Mesendoderm (in vitro differentiated cells): Measurements from ENCODE around the gene TBC1D17.

ENCODE experiments used
- DNase-seq: peaks from one replicate; pipeline ENCODE4 v3.0.0; 2013
- H2AK5ac ChIP-seq: 2 replicates; pipeline ENCODE4 v1.6.1; 2013; ENCODE audit warnings: low read length, inconsistent platforms
- H2BK120ac ChIP-seq: 2 replicates; pipeline ENCODE4 v1.6.1; 2013; ENCODE audit warnings: low read depth, mild to moderate bottlenecking, low read length, moderate library complexity, mixed read lengths
- H2BK15ac ChIP-seq: replicated peaks from 2 replicates; pipeline ENCODE4 v1.6.1; 2013; ENCODE audit warnings: low read depth, mild to moderate bottlenecking, moderate library complexity
- H2BK5ac ChIP-seq: 2 replicates; pipeline ENCODE4 v1.6.1; 2013; ENCODE audit warnings: low read length, inconsistent platforms
- H3K18ac ChIP-seq: 2 replicates; pipeline ENCODE4 v1.6.1; 2013; ENCODE audit warnings: mild to moderate bottlenecking, low read length, mixed read lengths
- H3K23ac ChIP-seq: one replicate; pipeline ENCODE4 v1.6.1; 2013; ENCODE audit warnings: low read length
- H3K27ac ChIP-seq: 2 replicates; pipeline ENCODE4 v1.5.1; 2013; ENCODE audit warnings: low read depth, mild to moderate bottlenecking, inconsistent platforms, low read length, moderate library complexity
- H3K27me3 ChIP-seq: 2 replicates; pipeline ENCODE4 v1.6.1; 2013; ENCODE audit warnings: low read length, control low read depth, mild to moderate bottlenecking, inconsistent platforms; ENCODE audit not compliant: insufficient read depth, poor library complexity
- H3K36me3 ChIP-seq: 2 replicates; pipeline ENCODE4 v1.6.1; 2013; ENCODE audit warnings: low read length, inconsistent platforms; ENCODE audit not compliant: control insufficient read depth, insufficient read depth
- H3K4ac ChIP-seq: one replicate; pipeline ENCODE4 v1.6.1; 2013; ENCODE audit warnings: low read depth, mild to moderate bottlenecking, low read length, moderate library complexity
- H3K4me1 ChIP-seq: 2 replicates; pipeline ENCODE4 v1.6.1; 2013; ENCODE audit warnings: low read depth, low read length, inconsistent platforms; ENCODE audit not compliant: control insufficient read depth
- H3K4me2 ChIP-seq: 2 replicates; pipeline ENCODE4 v1.6.1; 2013; ENCODE audit warnings: low read length
- H3K4me3 ChIP-seq: 2 replicates; pipeline ENCODE4 v1.5.1; 2013; ENCODE audit warnings: mild to moderate bottlenecking, low read length
- H3K56ac ChIP-seq: one replicate; pipeline ENCODE4 v1.6.1; 2013; ENCODE audit warnings: low read length
- H3K79me1 ChIP-seq: 2 replicates; pipeline ENCODE4 v1.6.1; 2013; ENCODE audit warnings: low read length, inconsistent platforms
- H3K79me2 ChIP-seq: 2 replicates; pipeline ENCODE4 v1.6.1; 2013; ENCODE audit warnings: mild to moderate bottlenecking, low read length; ENCODE audit not compliant: control insufficient read depth, insufficient read depth
- H3K9ac ChIP-seq: 2 replicates; pipeline ENCODE4 v1.6.1; 2013; ENCODE audit warnings: low read length, inconsistent platforms
- H4K5ac ChIP-seq: one replicate; pipeline ENCODE4 v1.6.1; 2013; ENCODE audit warnings: low read length
- H4K8ac ChIP-seq: one replicate; pipeline ENCODE4 v1.6.1; 2013; ENCODE audit warnings: low read depth, mild to moderate bottlenecking, control low read depth, low read length, moderate library complexity
- WGBS: extraction: QIAGEN DNeasy Blood & Tissue Kit; methylation state at CpG from one replicate; pipeline ENCODE4 v1.1.7; 2013; ENCODE audit warnings: low lambda C conversion rate, missing lambda C conversion rate; ENCODE audit not compliant: insufficient coverage; ENCODE audit errors: extremely low coverage; 5-methylcytosine and 5-hydroxymethylcytosine counted together

TBC1D17 gene

DNA sequence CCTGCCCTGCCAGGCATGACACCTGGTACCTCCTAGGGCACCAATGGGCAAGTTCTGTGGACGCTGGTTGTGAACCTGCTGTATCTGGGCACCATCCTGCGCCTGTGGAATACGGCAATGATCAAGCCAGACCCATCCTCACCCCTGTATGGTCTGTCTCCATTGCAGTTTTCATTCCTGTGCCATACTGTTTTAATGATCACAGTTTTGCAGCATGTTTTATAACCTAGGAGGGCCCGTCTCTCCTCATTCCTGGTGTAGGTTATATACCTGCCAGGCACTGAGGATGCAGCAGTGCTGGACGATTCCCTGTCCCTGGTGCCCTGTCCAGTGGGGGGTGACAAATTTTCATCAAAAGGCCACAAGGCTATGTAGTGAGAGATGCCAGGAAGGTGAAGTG lies 5.6 kb downstream of the TBC1D17 start:
- peaks cover 4% of the 10 kb centered on the region for H3K4me1 ChIP-seq
- DNase-seq, result no peak
- no peak overlapping the region for H3K4ac ChIP-seq
- no CpG with 5 or more reads among the region's 5 CpGs for WGBS
- no peak overlapping the region for H3K56ac ChIP-seq
- H3K79me1 ChIP-seq, result peaks cover 10% of the 10 kb centered on the region
- no peak overlapping the region for H3K4me2 ChIP-seq
- H3K27ac ChIP-seq, result no peak overlapping the region
- H3K23ac ChIP-seq, result no peak overlapping the region
- no peak overlapping the region for H3K9ac ChIP-seq
- peaks cover 2% of the 10 kb centered on the region for H3K79me2 ChIP-seq
- H4K5ac ChIP-seq, result no peak overlapping the region
- no peak overlapping the region for H4K8ac ChIP-seq
- no peaks in the 10 kb centered on the region for H3K27me3 ChIP-seq
- no peak overlapping the region for H3K4me3 ChIP-seq
- H3K36me3 ChIP-seq, result peaks cover 4% of the 10 kb centered on the region
- H3K18ac ChIP-seq, result no peak overlapping the region
- no peak overlapping the region for H2BK120ac ChIP-seq
- no peak overlapping the region for H2BK15ac ChIP-seq
- H2AK5ac ChIP-seq, result no peak overlapping the region
- H2BK5ac ChIP-seq, result no peak overlapping the region

DNA sequence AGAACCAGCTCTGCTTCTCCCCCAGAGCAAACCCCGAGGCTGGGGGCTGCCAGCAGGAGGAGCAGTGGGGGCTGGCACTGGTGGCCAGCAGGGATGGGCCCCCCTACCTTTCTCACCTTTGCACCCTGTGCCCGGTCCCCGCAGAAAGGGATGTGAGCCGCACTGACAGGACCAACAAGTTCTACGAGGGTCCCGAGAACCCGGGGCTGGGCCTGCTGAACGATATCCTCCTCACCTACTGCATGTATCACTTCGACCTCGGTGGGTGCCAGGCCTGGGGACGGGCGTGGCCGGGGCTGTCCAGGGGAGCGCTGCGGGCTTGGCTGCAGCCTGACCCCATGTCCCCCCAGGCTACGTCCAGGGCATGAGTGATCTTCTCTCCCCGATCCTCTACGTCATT lies 6.6 kb downstream of the TBC1D17 start:
- Histone ChIP-seq H2BK15ac (no peak overlapping the region), H3K79me1 (peaks cover 6% of the 10 kb centered on the region), H3K79me2 (peaks cover 2% of the 10 kb centered on the region), H3K4ac (no peak overlapping the region), H3K4me3 (no peak overlapping the region), H3K56ac (no peak overlapping the region), H3K4me1 (no peaks in the 10 kb centered on the region), H3K9ac (no peak overlapping the region), H2AK5ac (no peak overlapping the region), H4K8ac (no peak overlapping the region), H3K27me3 (no peaks in the 10 kb centered on the region), H3K4me2 (no peak overlapping the region), H3K18ac (no peak overlapping the region), H3K36me3 (peaks cover 4% of the 10 kb centered on the region), H3K27ac (no peak overlapping the region), H2BK5ac (no peak overlapping the region), H4K5ac (no peak overlapping the region), H3K23ac (no peak overlapping the region), H2BK120ac (no peak overlapping the region)
- DNase-seq, result no peak
- no CpG with 5 or more reads among the region's 18 CpGs for WGBS

GRCh38 chr19:49884760-49885159 lies 7.3 kb downstream of the TBC1D17 start:
- H4K8ac ChIP-seq, result no peak overlapping the region
- no peak overlapping the region for H2BK5ac ChIP-seq
- H3K36me3 ChIP-seq, result peaks cover 4% of the 10 kb centered on the region
- H3K4me1 ChIP-seq, result no peaks in the 10 kb centered on the region
- no peak overlapping the region for H3K56ac ChIP-seq
- H2BK15ac ChIP-seq, result no peak overlapping the region
- no peak overlapping the region for H2AK5ac ChIP-seq
- H3K18ac ChIP-seq, result no peak overlapping the region
- no peak overlapping the region for H3K9ac ChIP-seq
- no peak overlapping the region for H3K4ac ChIP-seq
- no peak for DNase-seq
- no peaks in the 10 kb centered on the region for H3K27me3 ChIP-seq
- H4K5ac ChIP-seq, result no peak overlapping the region
- H3K4me3 ChIP-seq, result no peak overlapping the region
- H3K27ac ChIP-seq, result no peak overlapping the region
- H3K4me2 ChIP-seq, result no peak overlapping the region
- H2BK120ac ChIP-seq, result no peak overlapping the region
- no CpG with 5 or more reads among the region's 3 CpGs for WGBS
- no peak overlapping the region for H3K23ac ChIP-seq
- H3K79me1 ChIP-seq, result peaks cover 3% of the 10 kb centered on the region
- H3K79me2 ChIP-seq, result no peaks in the 10 kb centered on the region

DNA sequence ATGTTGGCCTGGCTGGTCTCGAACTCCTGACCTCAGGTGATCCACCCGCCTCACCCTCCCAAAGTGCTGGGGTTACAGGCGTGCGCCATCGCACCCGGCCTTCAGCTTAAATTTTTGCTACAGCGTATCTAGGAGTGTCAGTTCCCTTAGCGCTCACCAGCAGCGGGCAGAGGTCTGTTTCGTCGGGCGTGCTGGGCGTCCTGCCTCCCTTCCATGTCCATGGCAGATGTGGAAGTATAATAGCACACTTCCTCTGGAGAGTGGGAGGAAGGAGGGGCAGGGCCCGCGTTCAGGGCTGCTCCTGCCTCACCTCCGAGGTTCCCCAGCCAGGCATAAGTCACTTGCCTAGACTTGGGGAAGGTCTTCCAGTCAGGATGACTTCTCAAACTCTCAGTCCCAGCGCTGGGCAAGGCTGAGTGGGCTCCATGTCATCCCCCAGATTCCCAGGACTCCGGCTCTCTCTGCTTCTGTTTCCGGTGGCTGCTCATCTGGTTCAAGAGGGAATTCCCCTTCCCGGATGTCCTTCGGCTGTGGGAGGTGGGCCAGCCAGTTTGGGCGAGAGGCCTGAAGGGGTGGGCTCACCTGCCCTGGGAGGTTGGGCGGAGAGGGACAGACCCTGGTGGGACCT lies 9.6 kb downstream of the TBC1D17 start:
- Histone ChIP-seq H3K9ac (no peak overlapping the region), H3K4me2 (no peak overlapping the region), H2BK120ac (no peak overlapping the region), H3K27ac (no peak overlapping the region), H2AK5ac (no peak overlapping the region), H3K27me3 (no peaks in the 10 kb centered on the region), H3K56ac (no peak overlapping the region), H3K23ac (no peak overlapping the region), H2BK5ac (no peak overlapping the region), H4K5ac (no peak overlapping the region), H2BK15ac (no peak overlapping the region), H3K4ac (no peak overlapping the region), H3K79me1 (no peaks in the 10 kb centered on the region), H3K18ac (no peak overlapping the region), H3K4me1 (no peaks in the 10 kb centered on the region), H4K8ac (no peak overlapping the region), H3K4me3 (no peak overlapping the region), H3K36me3 (peaks cover 4% of the 10 kb centered on the region), H3K79me2 (no peaks in the 10 kb centered on the region)
- no peak for DNase-seq
- no CpG with 5 or more reads among the region's 23 CpGs for WGBS

- Histone ChIP-seq H3K4ac (no peak overlapping the region), H3K56ac (no peak overlapping the region), H3K27ac (no peak overlapping the region), H2BK120ac (no peak overlapping the region), H3K23ac (no peak overlapping the region), H2BK15ac (no peak overlapping the region), H2AK5ac (no peak overlapping the region), H3K79me1 (no peaks in the 10 kb centered on the region), H3K4me3 (no peak overlapping the region), H4K8ac (no peak overlapping the region), H3K4me1 (no peaks in the 10 kb centered on the region), H3K27me3 (no peaks in the 10 kb centered on the region), H3K9ac (no peak overlapping the region), H3K18ac (no peak overlapping the region), H4K5ac (no peak overlapping the region), H3K36me3 (peaks cover 4% of the 10 kb centered on the region), H3K4me2 (no peak overlapping the region), H2BK5ac (no peak overlapping the region), H3K79me2 (no peaks in the 10 kb centered on the region)
- no CpG with 5 or more reads among the region's 54 CpGs for WGBS
- DNase-seq, result no peak
Measured at GRCh38 chr19:49887665-49888509, 10.4 kb downstream of the TBC1D17 start.
